NB4 (cell line): ENCODE data around the gene ANKRD45.
"Not testable (repeated sequence)": the region's sequence is repeated elsewhere in the genome, so short reads cannot be mapped to it uniquely, and the experiment has no call there.

Experiments
- DNase-seq: peaks from one replicate; pipeline ENCODE4 v3.0.0; 2010; ENCODE audit warnings: low read depth
- H3K4me3 ChIP-seq: one replicate; pipeline ENCODE4 v1.5.1; 2011; ENCODE audit warnings: mild to moderate bottlenecking, low read depth, low read length, moderate library complexity
- CTCF ChIP-seq: IDR thresholded peaks from one replicate; pipeline ENCODE4 v1.5.1; 2012; ENCODE audit warnings: low read depth, low read length
- MAX ChIP-seq: IDR thresholded peaks from 2 replicates; pipeline ENCODE4 v1.6.1; 2011; ENCODE audit warnings: low read depth, low read length
- MYC ChIP-seq: IDR thresholded peaks from 2 replicates; pipeline ENCODE4 v1.6.1; 2011; ENCODE audit warnings: low read depth, low read length
- POLR2A ChIP-seq: IDR thresholded peaks from 2 replicates; pipeline ENCODE4 v1.6.1; 2011; ENCODE audit warnings: mild to moderate bottlenecking; ENCODE audit not compliant: insufficient read length; ENCODE audit errors: extremely low read depth

The ANKRD45 gene

DNA sequence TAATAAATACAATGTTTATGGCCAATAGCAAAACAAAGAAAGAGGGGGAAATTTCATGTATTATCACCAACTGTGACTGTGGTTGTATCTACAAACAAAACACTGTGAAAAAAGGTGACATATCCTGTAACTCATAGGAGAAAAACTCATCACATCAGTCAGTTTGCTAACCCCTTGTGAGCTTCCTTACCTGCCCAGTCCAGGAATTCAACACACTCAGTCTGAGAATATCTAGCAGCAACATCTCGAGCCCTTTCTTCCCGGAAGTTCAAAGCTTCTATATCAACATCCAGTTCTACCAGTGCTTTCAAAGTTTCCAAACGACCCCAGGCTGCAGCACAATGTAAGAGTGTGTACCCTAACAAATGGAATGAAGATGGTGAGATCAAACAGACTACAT, 23.0 kb downstream of the ANKRD45 start:
- DNase-seq = no peak
- no peak overlapping the region for H3K4me3 ChIP-seq
- TF ChIP-seq MAX (no peak), POLR2A (no peak), CTCF (no peak), MYC (no peak)

DNA sequence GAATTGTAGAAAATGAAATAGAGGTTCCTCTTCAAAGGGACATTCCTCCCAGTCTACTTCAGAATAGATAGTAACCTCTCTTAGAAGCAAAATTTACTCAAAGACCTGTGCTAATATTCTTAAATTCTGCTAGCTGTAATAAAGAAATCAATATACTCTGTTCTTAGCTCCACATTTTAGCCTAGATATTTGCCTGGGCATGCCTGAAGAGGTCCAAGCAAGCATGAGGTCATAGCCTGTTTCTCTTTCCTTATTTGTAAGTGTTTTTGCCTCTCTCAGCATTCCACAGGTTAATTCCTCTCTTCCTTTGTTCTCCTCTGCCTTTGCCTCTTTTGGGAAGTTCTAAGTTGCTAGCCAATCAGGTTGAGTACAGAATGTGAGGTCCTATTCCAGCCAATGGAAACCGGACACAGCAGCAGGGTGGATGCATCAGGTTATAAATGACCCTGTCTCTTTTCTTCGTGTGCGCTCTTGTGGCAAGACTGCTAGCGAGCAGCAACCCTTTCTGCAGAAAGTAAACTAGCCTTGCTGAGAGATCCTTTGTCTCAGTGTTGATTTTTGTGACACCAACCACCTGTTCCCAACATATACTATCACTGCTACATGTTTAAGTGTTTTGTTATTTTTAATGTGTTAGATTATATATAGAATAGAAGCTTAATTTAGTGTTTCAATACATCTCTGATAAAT, 27.1 kb downstream of the ANKRD45 start:
- DNase-seq, H3K4me3 ChIP-seq: not testable (repeated sequence)

GRCh38 chr1:173639102-173639501, 30.5 kb downstream of the ANKRD45 start:
- H3K4me3 ChIP-seq = no peak overlapping the region
- DNase-seq = no peak
- TF ChIP-seq MYC (no peak), POLR2A (no peak), MAX (no peak), CTCF (no peak)

DNA sequence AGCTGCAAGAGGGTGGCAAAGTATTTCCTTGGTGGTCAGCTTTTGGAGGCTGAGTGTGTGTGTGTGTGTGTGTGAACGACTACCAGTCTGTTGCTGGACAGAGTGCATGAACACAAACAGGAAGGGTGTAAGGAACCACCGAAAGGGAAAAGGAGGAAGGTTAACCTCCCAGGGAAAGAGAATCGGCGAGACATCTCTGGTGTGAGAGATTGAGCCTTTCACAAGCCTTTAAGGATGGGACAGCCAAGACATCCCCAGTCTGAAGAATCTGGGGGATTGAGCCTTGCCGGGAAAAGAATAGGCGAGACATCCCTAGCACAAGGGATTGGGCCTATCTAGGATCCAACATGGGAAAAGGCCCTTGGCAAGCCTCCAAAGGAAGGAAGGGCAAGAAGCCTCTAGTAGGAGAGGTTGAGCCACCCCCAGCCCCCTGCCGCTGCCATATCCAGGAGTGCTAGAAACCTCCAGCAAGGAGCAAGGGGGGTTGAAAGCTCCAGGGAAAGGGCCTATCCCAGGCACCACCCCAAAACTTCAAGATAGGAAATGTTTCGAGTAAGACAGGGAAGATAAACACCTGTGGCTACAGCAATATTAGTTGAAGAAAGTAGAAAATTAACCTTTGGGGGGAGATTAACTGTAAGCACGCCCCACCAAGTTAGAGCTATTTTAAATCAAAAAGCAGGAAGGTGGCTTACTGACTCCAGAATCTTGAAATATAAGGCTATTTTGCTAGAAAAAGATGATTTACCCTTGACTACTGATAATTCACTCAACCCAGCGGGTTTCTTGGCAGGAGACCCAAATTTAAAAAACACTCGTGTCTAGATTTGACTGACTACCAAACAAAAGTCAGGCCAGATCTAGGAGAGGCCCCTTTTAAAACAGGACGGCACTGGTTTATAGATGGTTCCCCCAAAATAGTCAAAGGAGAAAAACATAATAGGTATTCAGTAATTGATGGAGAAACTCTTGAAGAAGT, 31.3 kb downstream of the ANKRD45 start:
- H3K4me3 ChIP-seq = no peak overlapping the region

DNA sequence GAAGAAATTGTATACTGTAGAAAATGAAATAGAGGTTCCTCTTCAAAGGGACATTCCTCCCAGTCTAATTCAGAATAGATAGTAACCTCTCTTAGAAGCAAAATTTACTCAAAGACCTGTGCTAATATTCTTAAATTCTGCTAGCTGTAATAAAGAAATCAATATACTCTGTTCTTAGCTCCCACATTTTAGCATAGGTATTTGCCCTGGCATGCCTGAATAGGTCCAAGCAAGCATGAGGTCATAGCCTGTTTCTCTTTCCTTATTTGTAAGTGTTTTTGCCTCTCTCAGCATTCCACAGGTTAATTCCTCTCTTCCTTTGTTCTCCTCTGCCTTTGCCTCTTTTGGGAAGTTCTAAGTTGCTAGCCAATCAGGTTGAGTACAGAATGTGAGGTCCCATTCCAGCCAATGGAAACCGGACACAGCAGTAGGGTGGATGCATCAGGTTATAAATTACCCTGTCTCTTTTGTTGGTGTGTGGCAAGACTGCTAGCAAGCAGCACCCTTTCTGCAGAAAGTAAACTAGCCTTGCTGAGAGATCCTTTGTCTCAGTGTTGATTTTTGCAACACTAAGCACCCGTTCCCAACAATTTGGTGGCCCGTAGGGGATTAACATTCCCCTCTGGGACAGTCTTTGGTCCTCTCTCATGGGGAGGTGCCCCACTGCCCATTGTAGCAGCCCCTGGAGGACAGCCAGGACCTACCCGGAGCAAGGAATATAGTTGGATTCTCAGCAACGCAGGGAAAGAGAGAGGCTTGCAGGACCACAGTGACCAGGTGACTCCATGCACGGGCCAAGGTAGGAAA, 32.2 kb downstream of the ANKRD45 start:
- DNase-seq, H3K4me3 ChIP-seq: not testable (repeated sequence)

More for the DNA sequence above, 31.3 kb downstream of the ANKRD45 start:
- no peak for DNase-seq
- TF ChIP-seq MYC (no peak), CTCF (no peak), MAX (no peak), POLR2A (no peak)

- DNase-seq = no peak
- H3K4me3 ChIP-seq = no peak within 1 kb of the TSS
- no peak for TF ChIP-seq MAX
- TF ChIP-seq POLR2A = no peak
- TF ChIP-seq CTCF = no peak
- no peak for TF ChIP-seq MYC
Measured at GRCh38 chr1:173635116-173635515, 34.5 kb downstream of the ANKRD45 start, which contains the start of gene TEX50. TSS of gene TEX50 (plus strand) at chr1:173635338. CDS start at chr1:173635522, 184 bp downstream.
